LNCaP clone FGC (cell line): ENCODE results near the gene CYP1A2.

Source experiments
- DNase-seq: peaks from one replicate; pipeline ENCODE4 v3.0.0-alpha.2; 2011; ENCODE audit warnings: low read depth
- H3K4me3 ChIP-seq: 2 replicates; pipeline ENCODE4 v1.5.1; 2011; ENCODE audit warnings: mild to moderate bottlenecking, low read depth, low read length, control low read depth
- TF ChIP-seq, protein P1 (sequence below): IDR thresholded peaks from 2 replicates; pipeline ENCODE4 v1.5.1; 2012; ENCODE audit warnings: mild to moderate bottlenecking; ENCODE audit not compliant: control insufficient read depth, insufficient read depth; ENCODE audit errors: extremely low read depth

The CYP1A2 gene

GRCh38 chr15:74748322-74748946, at the start of gene CYP1A2:
Gene CYP1A2 (plus strand): TSS chr15:74748845. CDS start chr15:74749739, 894 bp downstream.
- no peak within 1 kb of the TSS for H3K4me3 ChIP-seq
- DNase-seq: no peak
- TF ChIP-seq, protein P1, sequence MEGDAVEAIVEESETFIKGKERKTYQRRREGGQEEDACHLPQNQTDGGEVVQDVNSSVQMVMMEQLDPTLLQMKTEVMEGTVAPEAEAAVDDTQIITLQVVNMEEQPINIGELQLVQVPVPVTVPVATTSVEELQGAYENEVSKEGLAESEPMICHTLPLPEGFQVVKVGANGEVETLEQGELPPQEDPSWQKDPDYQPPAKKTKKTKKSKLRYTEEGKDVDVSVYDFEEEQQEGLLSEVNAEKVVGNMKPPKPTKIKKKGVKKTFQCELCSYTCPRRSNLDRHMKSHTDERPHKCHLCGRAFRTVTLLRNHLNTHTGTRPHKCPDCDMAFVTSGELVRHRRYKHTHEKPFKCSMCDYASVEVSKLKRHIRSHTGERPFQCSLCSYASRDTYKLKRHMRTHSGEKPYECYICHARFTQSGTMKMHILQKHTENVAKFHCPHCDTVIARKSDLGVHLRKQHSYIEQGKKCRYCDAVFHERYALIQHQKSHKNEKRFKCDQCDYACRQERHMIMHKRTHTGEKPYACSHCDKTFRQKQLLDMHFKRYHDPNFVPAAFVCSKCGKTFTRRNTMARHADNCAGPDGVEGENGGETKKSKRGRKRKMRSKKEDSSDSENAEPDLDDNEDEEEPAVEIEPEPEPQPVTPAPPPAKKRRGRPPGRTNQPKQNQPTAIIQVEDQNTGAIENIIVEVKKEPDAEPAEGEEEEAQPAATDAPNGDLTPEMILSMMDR: no peak

GRCh38 chr15:74709011-74709410, 39.6 kb upstream of the CYP1A2 start:
- no peak overlapping the region for H3K4me3 ChIP-seq
- DNase-seq: no peak
- TF ChIP-seq, protein P1: no peak

- no peak overlapping the region for H3K4me3 ChIP-seq
- TF ChIP-seq, protein P1: no peak
- no peak for DNase-seq
Measured at GRCh38 chr15:74709892-74710291, 38.8 kb upstream of the CYP1A2 start.

DNA sequence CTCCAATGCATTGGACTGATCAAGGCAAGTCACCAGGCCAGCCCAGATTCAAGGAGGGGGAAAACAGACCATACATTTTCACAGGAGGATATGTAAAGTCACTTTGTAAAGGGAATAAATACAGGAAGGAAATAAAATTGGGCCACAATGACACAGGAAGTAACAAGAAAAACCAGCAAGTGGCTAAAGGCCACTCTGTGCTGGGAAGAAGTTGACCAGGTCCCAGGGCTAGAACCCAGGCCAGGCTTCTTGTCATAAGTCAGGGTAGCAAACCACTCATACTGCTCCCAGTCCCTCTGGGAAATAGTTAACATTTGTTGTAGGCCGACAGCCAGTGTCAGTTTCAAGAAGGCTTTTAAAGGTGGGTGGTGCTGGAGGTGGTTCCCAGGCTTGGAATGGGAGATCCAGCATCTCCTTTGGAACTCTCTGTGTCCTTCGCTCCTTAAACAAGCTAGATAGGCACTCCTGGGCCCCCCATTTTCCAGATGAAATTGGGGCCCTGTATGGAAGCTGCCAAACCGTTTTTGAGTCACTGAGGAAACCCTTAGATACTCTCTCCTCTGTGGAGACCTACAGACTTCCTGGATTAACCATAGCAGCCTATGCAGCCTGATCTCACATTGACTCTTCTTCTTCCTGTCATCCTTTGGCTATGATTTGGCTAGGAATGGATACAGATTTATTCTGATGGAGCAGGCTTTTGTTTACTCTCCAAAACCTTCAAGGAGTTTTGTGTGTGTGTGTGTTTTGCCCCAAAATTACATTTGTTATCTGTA, 38.1 kb upstream of the CYP1A2 start:
- TF ChIP-seq, protein P1: no peak
- DNase-seq: no peak
- no peak overlapping the region for H3K4me3 ChIP-seq

GRCh38 chr15:74712311-74712710, 36.3 kb upstream of the CYP1A2 start:
- TF ChIP-seq, protein P1: no peak
- DNase-seq: no peak
- no peak overlapping the region for H3K4me3 ChIP-seq

DNA sequence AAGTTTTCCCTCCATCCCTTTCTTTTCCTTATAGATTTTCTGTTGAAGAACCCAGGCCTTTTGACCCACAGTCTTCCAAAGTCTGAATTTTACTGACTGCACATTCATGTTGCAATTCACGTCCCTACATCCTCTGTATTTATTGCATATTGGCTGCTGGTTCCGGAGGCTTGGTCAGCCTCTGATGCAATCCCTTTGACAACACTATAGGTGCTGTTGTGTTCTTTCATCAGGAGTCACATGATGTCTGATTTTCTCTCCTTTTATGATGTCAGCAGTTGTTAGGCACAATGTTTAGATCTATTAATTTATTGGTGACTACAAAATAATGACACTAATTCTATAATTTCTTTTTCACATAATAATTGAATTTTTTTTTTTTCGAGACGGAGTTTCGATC, 32.0 kb upstream of the CYP1A2 start:
- DNase-seq: no peak
- H3K4me3 ChIP-seq: no peak overlapping the region
- TF ChIP-seq, protein P1: no peak
